Prostate gland (tissue), 2 donors: Measurements from ENCODE around the gene COA8. TPM values are rescaled to one million over a fixed set of nuclear protein-coding genes. Genes with fewer than 3 reads are reported as not detected.

ENCODE experiments used
- DNase-seq: peaks from one replicate; pipeline ENCODE4 v3.0.0-alpha.2; 2019; ENCODE audit warnings: low spot score
- H3K27ac ChIP-seq, 2 donors: fragments of 200-600 bp; sonication (generic); 2 replicates each; pipeline ENCODE4 v1.5.1; 2017 to 2019
- H3K27me3 ChIP-seq: fragments of 200-600 bp; sonication (generic); replicated peaks from 2 replicates; pipeline ENCODE4 v1.5.1; 2019; ENCODE audit not compliant: insufficient read depth
- H3K36me3 ChIP-seq, 2 donors: fragments of 200-600 bp; sonication (generic); 1 replicate in 1 of 2; 2 replicates in 1 of 2; pipeline versions ENCODE4 v1.5.1 to v1.8.1; 2017 to 2019
- H3K4me1 ChIP-seq: fragments of 200-600 bp; sonication (generic); replicated peaks from 2 replicates; pipeline ENCODE4 v1.5.1; 2019
- H3K4me3 ChIP-seq, 2 donors: fragments of 200-600 bp; sonication (generic); 2 replicates each; pipeline ENCODE4 v1.5.1; 2017 to 2019
- H3K9me3 ChIP-seq: fragments of 200-600 bp; sonication (generic); 2 replicates; pipeline ENCODE4 v1.5.1; 2017
- POLR2A ChIP-seq: fragments of 450-650 bp; IDR thresholded peaks from one replicate; pipeline ENCODE4 v1.6.1; 2016; ENCODE audit warnings: antibody characterized with exemption, mild to moderate bottlenecking
- POLR2AphosphoS5 ChIP-seq: sonication (generic); formaldehyde crosslinking; IDR thresholded peaks from one replicate; pipeline ENCODE4 v1.6.1; 2017; ENCODE audit warnings: antibody characterized with exemption
- WGBS: methylation state at CpG from one replicate; pipeline ENCODE4 v1.1.5; 2018; 5-methylcytosine and 5-hydroxymethylcytosine counted together
- intact Hi-C: fragments of 100-400 bp; cut with DNase I; formaldehyde crosslinking; loops from one replicate; pipeline ENCODE4 v1.14.2; 2022
- total RNA-seq, 2 donors: library from RNA; depleted of rRNA; stranded (reverse); fragments of >200 nt; gene quantifications; one replicate each; pipeline ENCODE4 v1.1.0, GENCODE V29; 2016
- TF ChIP-seq, protein P1 (sequence below), 4 experiments: fragments of 200-600 bp in 2 of 4; fragments of 450-650 bp in 2 of 4; sonication (generic) in 2 of 4; IDR thresholded peaks; 1 replicate in 3 of 4; 2 replicates in 1 of 4; pipeline ENCODE4 v1.5.1; 2016 to 2019; ENCODE audit warnings: antibody characterized with exemption in 4 of 4, mild to moderate bottlenecking in 2 of 4, moderate library complexity in 2 of 4

COA8 gene
- total RNA-seq, 2 donors from 2014 or later, result 24.3 to 24.9 TPM

GRCh38 chr14:103527408-103528145 lies 35.2 kb upstream of the COA8 start:
- H3K4me3 ChIP-seq, result no peak overlapping the region
- no peaks in the 10 kb centered on the region for H3K9me3 ChIP-seq
- peak overlapping the region; percentile 84 to 92 for H3K27ac ChIP-seq
- peaks cover 40% of the 10 kb centered on the region for H3K4me1 ChIP-seq
- no peaks in the 10 kb centered on the region for H3K36me3 ChIP-seq
- DNase-seq, result no peak
- no peaks in the 10 kb centered on the region for H3K27me3 ChIP-seq
- intact Hi-C loops, result no loop called here
- TF ChIP-seq POLR2A (no peak), POLR2AphosphoS5 (no peak)
- TF ChIP-seq, protein P1, sequence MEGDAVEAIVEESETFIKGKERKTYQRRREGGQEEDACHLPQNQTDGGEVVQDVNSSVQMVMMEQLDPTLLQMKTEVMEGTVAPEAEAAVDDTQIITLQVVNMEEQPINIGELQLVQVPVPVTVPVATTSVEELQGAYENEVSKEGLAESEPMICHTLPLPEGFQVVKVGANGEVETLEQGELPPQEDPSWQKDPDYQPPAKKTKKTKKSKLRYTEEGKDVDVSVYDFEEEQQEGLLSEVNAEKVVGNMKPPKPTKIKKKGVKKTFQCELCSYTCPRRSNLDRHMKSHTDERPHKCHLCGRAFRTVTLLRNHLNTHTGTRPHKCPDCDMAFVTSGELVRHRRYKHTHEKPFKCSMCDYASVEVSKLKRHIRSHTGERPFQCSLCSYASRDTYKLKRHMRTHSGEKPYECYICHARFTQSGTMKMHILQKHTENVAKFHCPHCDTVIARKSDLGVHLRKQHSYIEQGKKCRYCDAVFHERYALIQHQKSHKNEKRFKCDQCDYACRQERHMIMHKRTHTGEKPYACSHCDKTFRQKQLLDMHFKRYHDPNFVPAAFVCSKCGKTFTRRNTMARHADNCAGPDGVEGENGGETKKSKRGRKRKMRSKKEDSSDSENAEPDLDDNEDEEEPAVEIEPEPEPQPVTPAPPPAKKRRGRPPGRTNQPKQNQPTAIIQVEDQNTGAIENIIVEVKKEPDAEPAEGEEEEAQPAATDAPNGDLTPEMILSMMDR (IDR thresholded peaks at IDR 0.05), result no peak
- 78% methylated on average over 14 of the region's 14 CpGs for WGBS

GRCh38 chr14:103528146-103528586 lies 34.6 kb upstream of the COA8 start:
- WGBS, result 45% methylated on average over 10 of the region's 10 CpGs
- DNase-seq, result no peak
- Histone ChIP-seq H3K27ac (peak overlapping the region; percentile 84 to 92), H3K4me1 (peaks cover 36% of the 10 kb centered on the region), H3K27me3 (no peaks in the 10 kb centered on the region), H3K36me3 (no peaks in the 10 kb centered on the region), H3K4me3 (peak overlapping the region; percentile 85 to 97), H3K9me3 (no peaks in the 10 kb centered on the region)
- intact Hi-C loops, result no loop called here
- TF ChIP-seq POLR2AphosphoS5 (no peak), POLR2A (no peak)
- TF ChIP-seq, protein P1 (IDR thresholded peaks at IDR 0.05), result no peak

DNA sequence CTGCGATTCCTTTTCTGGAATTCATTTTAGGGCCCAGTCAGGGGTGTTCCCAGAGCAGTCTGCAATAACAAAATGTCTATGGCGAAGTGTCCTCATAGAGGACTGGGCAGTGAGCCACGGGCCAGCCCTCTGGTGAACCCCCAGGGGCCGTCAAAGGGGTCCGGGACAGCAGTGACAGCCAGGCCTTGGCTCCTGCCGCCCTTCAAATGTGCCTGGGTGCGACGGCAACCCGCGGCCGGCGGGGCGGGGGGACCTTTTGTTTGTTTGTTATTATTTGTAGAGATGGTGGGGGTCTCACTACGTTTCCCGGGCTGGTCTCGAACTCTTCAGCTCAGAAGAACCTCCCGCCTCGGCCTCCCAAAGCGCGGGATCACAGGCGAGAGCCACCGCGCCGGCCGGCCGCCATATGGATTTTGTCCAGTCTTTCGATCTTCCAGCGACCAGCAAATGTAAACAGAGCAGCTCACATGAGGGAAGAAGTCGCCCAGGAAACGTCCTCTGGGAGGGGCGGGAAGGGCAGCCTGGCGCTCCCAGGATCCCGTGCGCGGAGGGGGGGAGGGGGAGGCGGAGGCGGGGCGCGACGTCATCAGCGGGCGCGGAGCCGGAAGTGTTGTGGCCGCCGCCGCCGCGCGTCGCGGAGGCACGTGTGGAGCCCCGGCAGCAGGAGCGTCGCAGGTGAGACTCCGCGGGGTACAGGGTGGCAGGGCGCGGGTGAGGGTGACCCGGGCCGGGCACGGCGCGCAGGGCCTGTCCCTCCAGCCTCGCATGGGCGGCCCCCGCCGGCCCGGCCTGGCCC lies 34.0 kb upstream of the COA8 start, which contains the start of gene TRMT61A:
TSS of gene TRMT61A (plus strand) at position 610 of the 796 bp plus-strand sequence. CDS start 783 bp downstream, outside the sequence.
- intact Hi-C loops, result no loop called here
- 2% methylated on average over 68 of the region's 70 CpGs for WGBS
- Histone ChIP-seq H3K36me3 (no peaks in the 10 kb centered on the region), H3K4me1 (peaks cover 35% of the 10 kb centered on the region), H3K27me3 (no peaks in the 10 kb centered on the region), H3K27ac (peak within 1 kb of the TSS; percentile 84 to 92), H3K9me3 (no peaks in the 10 kb centered on the region), H3K4me3 (peak within 1 kb of the TSS; percentile 85 to 97)
- DNase-seq, result peak; percentile 92
- TF ChIP-seq, protein P1 (IDR thresholded peaks at IDR 0.05), result peak in 1 of 4 experiments; percentile 7
- TF ChIP-seq POLR2AphosphoS5 (peak; percentile 93), POLR2A (peak; percentile 68)

DNA sequence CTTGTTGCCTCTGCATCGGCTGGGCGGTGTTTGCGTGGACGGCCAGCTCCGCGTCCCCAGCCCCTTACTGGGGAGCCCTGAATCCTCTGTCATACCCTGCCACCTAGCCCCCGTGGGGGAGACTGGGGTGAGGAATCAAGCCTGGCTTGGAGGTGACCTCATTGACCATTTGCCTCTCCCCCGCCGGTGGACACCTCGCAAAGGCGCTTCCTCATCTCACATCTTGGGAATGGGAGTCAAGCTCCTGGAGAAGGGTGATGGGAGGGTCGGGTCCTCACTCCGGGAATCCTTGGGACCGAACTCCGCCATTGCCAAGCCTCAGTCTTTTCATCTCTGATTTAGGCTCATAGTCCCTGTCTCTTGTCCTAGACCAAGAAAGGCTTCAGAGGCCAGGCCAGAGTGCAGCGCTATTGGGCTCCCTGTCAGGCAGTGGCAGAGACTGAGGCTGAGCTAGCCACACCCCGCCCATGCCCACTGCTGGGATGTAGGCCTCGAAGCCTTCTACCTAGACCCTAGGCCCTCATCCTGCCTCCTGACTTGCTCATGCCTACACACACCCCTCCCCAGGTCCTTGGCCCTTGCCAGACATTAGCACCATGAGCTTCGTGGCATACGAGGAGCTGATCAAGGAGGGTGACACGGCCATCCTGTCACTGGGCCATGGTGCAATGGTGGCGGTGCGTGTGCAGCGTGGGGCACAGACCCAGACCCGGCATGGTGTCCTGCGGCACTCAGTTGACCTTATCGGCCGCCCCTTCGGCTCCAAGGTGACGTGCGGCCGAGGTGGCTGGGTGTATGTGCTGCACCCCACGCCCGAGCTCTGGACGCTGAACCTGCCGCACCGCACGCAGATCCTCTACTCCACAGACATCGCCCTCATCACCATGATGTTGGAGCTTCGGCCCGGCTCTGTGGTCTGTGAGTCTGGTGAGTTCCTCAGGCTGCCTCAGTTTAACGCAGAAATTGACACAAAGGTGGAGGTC lies 33.1 kb upstream of the COA8 start:
- intact Hi-C loops, result no loop called here
- DNase-seq, result no peak
- Histone ChIP-seq H3K4me3 (peak overlapping the region; percentile 85 to 97), H3K4me1 (peaks cover 27% of the 10 kb centered on the region), H3K27ac (peak overlapping the region; percentile 84 to 92), H3K9me3 (no peaks in the 10 kb centered on the region), H3K27me3 (no peaks in the 10 kb centered on the region), H3K36me3 (no peaks in the 10 kb centered on the region)
- TF ChIP-seq POLR2AphosphoS5, result no peak
- no peak for TF ChIP-seq POLR2A
- TF ChIP-seq, protein P1 (IDR thresholded peaks at IDR 0.05), result no peak
- WGBS, result 50% methylated on average over 42 of the region's 42 CpGs
